Peyer's patch (tissue), 4 donors: ENCODE results near the gene NUP107. TPM values are rescaled to one million over a fixed set of nuclear protein-coding genes. Genes with fewer than 3 reads are reported as not detected.

Experiments
- DNase-seq, 3 donors: peaks; one replicate each; pipeline ENCODE4 v3.0.0-alpha.2; 2017 to 2019
- H3K27ac ChIP-seq, 4 donors: fragments of 200-600 bp; sonication (generic); one replicate each; pipeline ENCODE4 v1.5.1; 2016 to 2019
- H3K27me3 ChIP-seq, 2 donors: fragments of 200-600 bp; sonication (generic); one replicate each; pipeline ENCODE4 v1.5.1; 2019
- H3K36me3 ChIP-seq, 3 donors: fragments of 200-600 bp; sonication (generic); one replicate each; pipeline ENCODE4 v1.5.1; 2016 to 2019
- H3K4me1 ChIP-seq, 4 donors: fragments of 200-600 bp; sonication (generic); one replicate each; pipeline ENCODE4 v1.5.1; 2016 to 2019
- H3K4me3 ChIP-seq, 4 donors: fragments of 200-600 bp; sonication (generic); 1 replicate in 3 of 4; 2 replicates in 1 of 4; pipeline ENCODE4 v1.5.1; 2016 to 2019; ENCODE audit warnings: mild to moderate bottlenecking in 1 of 4
- H3K9me3 ChIP-seq, 4 donors: fragments of 200-600 bp; sonication (generic); one replicate each; pipeline ENCODE4 v1.5.1; 2016 to 2019; ENCODE audit warnings: mild to moderate bottlenecking in 1 of 4
- CTCF ChIP-seq, 6 experiments: fragments of 450-650 bp in 4 of 6; fragments of 200-600 bp in 2 of 6; sonication (generic) in 1 of 6; IDR thresholded peaks; one replicate each; pipeline ENCODE4 v1.5.1; 2017 to 2019; ENCODE audit warnings: antibody characterized with exemption in 6 of 6, mild to moderate bottlenecking in 3 of 6, moderate library complexity in 1 of 6
- POLR2A ChIP-seq, 2 donors: fragments of 450-650 bp; IDR thresholded peaks; one replicate each; pipeline ENCODE4 v1.5.1; 2017; ENCODE audit warnings: antibody characterized with exemption in 2 of 2, mild to moderate bottlenecking in 2 of 2, moderate library complexity in 2 of 2
- total RNA-seq, 4 donors: library from RNA; depleted of rRNA; stranded (reverse); fragments of >200 nt; gene quantifications; one replicate each; pipeline ENCODE4 v1.1.0, GENCODE V29; 2016

The NUP107 gene
- total RNA-seq, 4 donors from 2014 or later, result 24.3 to 58.6 (median 36.1) TPM

GRCh38 chr12:68793975-68794652 is 107.3 kb downstream of the NUP107 start:
- Histone ChIP-seq H3K27ac (no peak overlapping the region), H3K4me3 (no peak overlapping the region), H3K9me3 (no peaks in the 10 kb centered on the region), H3K36me3 (no peaks in the 10 kb centered on the region), H3K27me3 (no peaks in the 10 kb centered on the region), H3K4me1 (no peaks in the 10 kb centered on the region)
- DNase-seq, result no peak
- TF ChIP-seq POLR2A (IDR thresholded peaks at IDR 0.05) (no peak), CTCF (IDR thresholded peaks at IDR 0.05) (no peak)

DNA sequence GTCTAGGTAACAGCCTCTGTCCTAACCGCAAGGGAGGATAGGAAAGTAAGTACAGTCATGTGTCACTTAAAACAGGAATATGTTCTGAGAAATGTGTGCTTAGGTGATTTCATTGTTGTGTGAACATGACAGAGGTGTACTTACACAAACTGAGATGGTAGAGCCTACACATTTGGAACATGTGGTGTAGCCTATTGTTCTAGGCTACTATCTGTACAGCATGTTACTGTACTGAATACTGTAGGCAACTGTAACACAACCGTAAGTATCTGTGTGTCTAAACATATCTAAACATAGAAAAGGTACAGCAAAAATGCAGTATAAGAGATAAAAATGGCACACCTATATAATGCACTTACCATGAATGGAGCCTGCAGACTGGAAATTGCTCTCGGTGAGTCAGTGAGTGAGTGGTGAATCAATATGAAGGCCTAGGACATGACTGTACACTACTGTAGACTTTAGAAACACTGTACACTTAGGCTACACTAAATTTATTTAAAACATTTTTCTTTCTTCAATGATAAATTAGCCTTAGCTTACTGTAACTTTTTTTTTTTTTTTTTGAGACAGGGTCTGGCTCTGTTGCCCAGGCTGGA is 108.0 kb downstream of the NUP107 start:
- Histone ChIP-seq H3K4me1 (no peaks in the 10 kb centered on the region), H3K36me3 (no peaks in the 10 kb centered on the region), H3K27me3 (no peaks in the 10 kb centered on the region), H3K9me3 (no peaks in the 10 kb centered on the region), H3K27ac (no peak overlapping the region), H3K4me3 (no peak overlapping the region)
- TF ChIP-seq CTCF (IDR thresholded peaks at IDR 0.05) (no peak), POLR2A (IDR thresholded peaks at IDR 0.05) (no peak)
- DNase-seq, result no peak

Other genes starting within 250 kb of the NUP107 start
- 100 to 1,000 TPM; 123 to 210 (median 140) TPM for gene RAP1B, start 76.1 kb upstream of the NUP107 start, total RNA-seq
- gene SLC35E3, start 59.2 kb downstream of the NUP107 start, total RNA-seq, result 10 to 100 TPM in 2 of 4 donors, 1 to 10 TPM in 2; 3.5 to 23.1 (median 12.2) TPM
- gene MDM2, start 121.2 kb downstream of the NUP107 start, total RNA-seq, result 100 to 1,000 TPM in 2 of 4 donors, 10 to 100 TPM in 2; 64.7 to 126 (median 95.3) TPM
- 10 to 100 TPM; 11.7 to 45.4 (median 33.9) TPM for gene CPM, start 246.2 kb downstream of the NUP107 start, total RNA-seq